ENCODE results near the gene SH3PXD2A. TPM values are rescaled to one million over a fixed set of nuclear protein-coding genes. Genes with fewer than 3 reads are reported as not detected.
"Not testable (repeated sequence)": the region's sequence is repeated elsewhere in the genome, so short reads cannot be mapped to it uniquely, and the experiment has no call there.

Gene SH3PXD2A
- total RNA-seq, 1 donor from 2014 or later: 12.4 TPM

DNA sequence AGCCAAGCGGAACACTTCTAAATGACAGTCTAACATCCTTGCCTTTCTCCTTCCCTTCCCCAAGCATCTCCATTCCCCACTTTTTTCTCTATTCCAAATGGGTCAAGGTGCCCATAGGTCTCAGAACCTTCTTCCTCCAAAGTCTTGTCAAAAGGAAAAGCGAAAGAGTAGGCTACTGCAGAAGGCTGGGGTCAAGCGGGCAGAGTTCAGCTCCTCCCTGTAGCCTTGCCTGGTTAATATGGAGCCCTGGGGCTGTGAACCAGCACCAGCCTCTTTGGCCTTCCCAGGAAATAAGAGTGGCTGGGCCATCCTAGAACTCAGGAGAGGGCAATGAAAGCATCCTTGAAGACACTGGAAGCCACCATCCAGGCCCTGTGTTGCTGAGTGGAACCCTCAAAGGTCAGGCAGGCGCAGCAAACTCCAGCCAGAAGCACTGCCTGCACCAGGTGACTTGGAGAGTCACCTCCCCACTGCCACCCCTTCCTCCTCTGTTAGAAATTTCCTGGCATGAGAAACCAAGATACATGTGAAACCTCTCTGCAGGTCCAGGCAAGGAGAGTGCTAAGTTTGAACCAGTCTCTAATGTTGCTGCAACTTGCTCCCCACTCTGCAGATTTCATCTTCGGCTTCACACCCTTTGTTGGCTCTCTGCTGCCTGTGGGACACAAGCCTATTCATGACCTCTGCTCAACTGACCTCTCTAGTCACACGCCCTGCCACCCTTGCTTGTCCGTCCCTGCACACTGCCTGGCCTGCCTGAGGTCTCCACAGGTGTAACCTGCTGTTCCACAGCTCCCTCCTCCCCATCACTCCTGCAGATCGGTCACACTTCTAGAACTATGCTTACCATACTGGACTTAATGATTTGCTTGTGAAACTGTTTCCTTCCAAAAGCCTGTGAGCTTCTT is 74.9 kb downstream of the SH3PXD2A start:
- peak; percentile 90 for DNase-seq (ENCODE audit: low read depth)
- peaks cover 3% of the 10 kb centered on the region for H3K36me3 ChIP-seq (ENCODE audit: control insufficient read depth, insufficient read depth, low read length)
- FAIRE-seq: peak; percentile 88
- TF ChIP-seq, protein P1, sequence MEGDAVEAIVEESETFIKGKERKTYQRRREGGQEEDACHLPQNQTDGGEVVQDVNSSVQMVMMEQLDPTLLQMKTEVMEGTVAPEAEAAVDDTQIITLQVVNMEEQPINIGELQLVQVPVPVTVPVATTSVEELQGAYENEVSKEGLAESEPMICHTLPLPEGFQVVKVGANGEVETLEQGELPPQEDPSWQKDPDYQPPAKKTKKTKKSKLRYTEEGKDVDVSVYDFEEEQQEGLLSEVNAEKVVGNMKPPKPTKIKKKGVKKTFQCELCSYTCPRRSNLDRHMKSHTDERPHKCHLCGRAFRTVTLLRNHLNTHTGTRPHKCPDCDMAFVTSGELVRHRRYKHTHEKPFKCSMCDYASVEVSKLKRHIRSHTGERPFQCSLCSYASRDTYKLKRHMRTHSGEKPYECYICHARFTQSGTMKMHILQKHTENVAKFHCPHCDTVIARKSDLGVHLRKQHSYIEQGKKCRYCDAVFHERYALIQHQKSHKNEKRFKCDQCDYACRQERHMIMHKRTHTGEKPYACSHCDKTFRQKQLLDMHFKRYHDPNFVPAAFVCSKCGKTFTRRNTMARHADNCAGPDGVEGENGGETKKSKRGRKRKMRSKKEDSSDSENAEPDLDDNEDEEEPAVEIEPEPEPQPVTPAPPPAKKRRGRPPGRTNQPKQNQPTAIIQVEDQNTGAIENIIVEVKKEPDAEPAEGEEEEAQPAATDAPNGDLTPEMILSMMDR (IDR thresholded peaks at IDR 0.05; ENCODE audit: insufficient read depth, low read length, severe bottlenecking): no peak
- H3K27me3 ChIP-seq (ENCODE audit: control insufficient read depth, insufficient read depth, low read length): no peaks in the 10 kb centered on the region
- H3K4me3 ChIP-seq (ENCODE audit: low read depth, low read length): no peak overlapping the region

DNA sequence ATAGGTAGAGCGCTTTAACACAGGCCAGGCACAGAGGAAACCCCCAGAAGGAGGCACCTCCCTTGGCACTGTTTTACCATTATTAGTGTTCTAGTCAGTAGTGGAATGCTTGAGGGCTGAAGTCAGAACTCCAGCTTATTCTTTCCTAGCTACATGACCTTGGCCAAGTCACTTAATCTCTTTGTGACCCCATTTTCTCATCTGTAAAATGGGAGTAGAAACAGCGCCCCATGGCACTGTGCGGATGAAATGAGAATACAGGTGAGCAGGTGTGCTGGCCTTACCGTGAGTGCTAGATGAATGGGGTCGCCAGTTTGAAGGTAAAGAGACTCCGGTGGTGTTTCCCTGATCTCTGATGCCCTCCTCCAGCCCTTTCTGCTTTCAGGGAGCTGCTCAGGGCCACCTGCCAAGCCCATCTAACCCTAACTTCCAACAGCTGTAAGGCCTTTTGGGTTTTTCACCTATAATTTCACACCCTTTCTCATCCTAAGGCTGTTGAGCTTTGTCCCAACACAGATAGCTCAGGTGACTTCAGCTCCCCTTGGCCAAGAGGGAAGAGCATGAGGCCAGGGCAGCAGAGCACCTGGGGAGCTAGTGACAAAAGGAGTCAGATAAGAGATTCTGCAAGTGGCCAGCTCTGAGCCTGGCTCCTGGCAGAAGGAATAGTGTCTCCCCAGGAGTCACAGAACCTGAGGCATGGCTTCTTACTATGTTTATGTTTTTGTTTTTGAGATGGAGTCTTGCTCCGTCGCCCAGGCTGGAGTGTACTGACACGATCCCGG is 76.8 kb downstream of the SH3PXD2A start:
- FAIRE-seq (no peak), DNase-seq (ENCODE audit: low read depth) (no peak)
- H3K27me3 ChIP-seq (ENCODE audit: control insufficient read depth, insufficient read depth, low read length): no peaks in the 10 kb centered on the region
- peaks cover 3% of the 10 kb centered on the region for H3K36me3 ChIP-seq (ENCODE audit: control insufficient read depth, insufficient read depth, low read length)
- TF ChIP-seq, protein P1 (IDR thresholded peaks at IDR 0.05; ENCODE audit: insufficient read depth, low read length, severe bottlenecking): no peak
- H3K4me3 ChIP-seq (ENCODE audit: low read depth, low read length): no peak overlapping the region

DNA sequence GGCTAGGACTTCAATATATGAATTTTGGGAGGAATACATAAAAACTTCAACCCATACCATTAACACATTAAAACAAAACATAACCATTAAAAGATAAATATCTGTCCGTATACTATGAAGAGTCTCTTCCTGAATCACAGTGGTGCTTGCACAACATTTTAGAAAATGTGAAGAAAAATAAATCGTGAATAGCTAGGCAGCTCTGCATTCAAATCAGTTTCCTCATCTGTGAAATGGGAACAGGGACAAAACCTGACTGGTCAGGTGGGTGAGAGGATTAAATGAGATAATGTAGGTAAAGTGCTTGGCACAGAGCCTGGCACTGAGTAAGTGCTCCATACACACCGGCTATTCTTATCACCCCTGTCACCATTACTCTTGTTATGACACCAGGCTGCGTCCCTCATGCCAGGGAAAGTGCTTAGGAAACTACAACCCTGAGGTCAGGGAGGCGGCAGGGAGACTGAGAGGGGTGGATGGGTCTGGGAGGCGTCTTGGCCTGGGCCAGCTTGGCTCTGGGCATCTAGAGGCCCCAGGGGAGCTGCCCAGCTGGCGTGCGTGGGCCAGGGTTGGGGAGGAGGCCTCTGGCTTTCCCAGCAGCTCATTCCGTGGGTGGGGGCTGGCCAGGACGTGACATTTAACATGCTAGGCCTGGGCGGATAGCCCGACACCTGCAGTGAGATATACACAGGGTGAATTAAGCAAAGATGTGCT is 78.3 kb downstream of the SH3PXD2A start:
- no peak overlapping the region for H3K4me3 ChIP-seq (ENCODE audit: low read depth, low read length)
- H3K36me3 ChIP-seq (ENCODE audit: control insufficient read depth, insufficient read depth, low read length): peaks cover 3% of the 10 kb centered on the region
- TF ChIP-seq, protein P1 (IDR thresholded peaks at IDR 0.05; ENCODE audit: insufficient read depth, low read length, severe bottlenecking): no peak
- H3K27me3 ChIP-seq (ENCODE audit: control insufficient read depth, insufficient read depth, low read length): no peaks in the 10 kb centered on the region
- no peak for DNase-seq (ENCODE audit: low read depth)
- no peak for FAIRE-seq

DNA sequence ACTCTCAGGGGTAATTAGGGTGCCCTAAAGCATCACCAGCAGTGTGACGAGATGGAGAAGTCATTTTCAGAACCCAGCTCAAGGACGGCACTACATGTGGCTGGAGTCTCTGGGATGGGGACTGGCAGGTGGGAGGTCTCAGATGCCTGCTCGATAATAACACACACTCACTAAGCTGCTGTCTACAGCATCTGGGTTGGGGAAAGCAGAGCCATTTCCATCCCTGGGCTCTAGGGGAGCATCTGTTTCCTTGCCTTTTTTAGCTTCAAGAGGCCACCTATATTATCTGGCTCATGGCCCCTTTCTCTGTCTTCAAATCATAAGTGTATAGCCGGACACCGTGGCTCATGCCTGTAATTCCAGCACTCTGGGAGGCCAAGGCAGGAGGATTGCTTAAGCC is 79.6 kb downstream of the SH3PXD2A start:
- no peak for FAIRE-seq

DNA sequence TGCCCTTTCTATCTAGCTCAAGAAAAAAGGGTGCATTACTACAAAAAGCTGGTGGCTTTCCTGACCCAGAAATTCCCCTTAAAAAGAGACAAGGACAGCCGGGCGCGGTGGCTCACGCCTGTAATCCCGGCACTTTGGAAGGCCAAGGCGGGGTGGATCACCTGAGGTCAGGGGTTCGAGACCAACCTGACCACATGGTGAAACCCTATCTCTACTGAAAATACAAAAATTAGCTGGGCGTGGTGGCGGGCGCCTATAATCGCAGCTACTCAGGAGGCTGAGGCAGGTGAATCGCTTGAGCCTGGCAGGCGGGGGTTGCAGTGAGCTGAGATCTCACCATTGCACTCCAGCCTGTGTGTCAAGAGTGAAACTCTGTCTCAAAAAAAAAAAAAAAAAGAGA is 82.5 kb downstream of the SH3PXD2A start:
- not testable (repeated sequence) for H3K27me3 ChIP-seq (ENCODE audit: control insufficient read depth, insufficient read depth, low read length); DNase-seq (ENCODE audit: low read depth); H3K36me3 ChIP-seq (ENCODE audit: control insufficient read depth, insufficient read depth, low read length); FAIRE-seq; H3K4me3 ChIP-seq (ENCODE audit: low read depth, low read length)

More for the DNA sequence above, 79.6 kb downstream of the SH3PXD2A start:
- TF ChIP-seq, protein P1 (IDR thresholded peaks at IDR 0.05; ENCODE audit: insufficient read depth, low read length, severe bottlenecking): no peak
- H3K36me3 ChIP-seq (ENCODE audit: control insufficient read depth, insufficient read depth, low read length): peaks cover 3% of the 10 kb centered on the region
- no peak overlapping the region for H3K4me3 ChIP-seq (ENCODE audit: low read depth, low read length)
- DNase-seq (ENCODE audit: low read depth): no peak
- H3K27me3 ChIP-seq (ENCODE audit: control insufficient read depth, insufficient read depth, low read length): no peaks in the 10 kb centered on the region
